ENCODE results near the gene FILIP1. TPM values are rescaled to one million over a fixed set of nuclear protein-coding genes. Genes with fewer than 3 reads are reported as not detected.

Gene FILIP1
- polyA plus RNA-seq, 2 of the 4 experiments (the other 2 are of a cell fraction), result 2.3 to 15.6 TPM

- DNase-seq (ENCODE audit: low read depth in 1 of 2, low spot score in 1 of 2) (no peak), ATAC-seq (no peak), FAIRE-seq (no peak)
- Histone ChIP-seq H3K4me1 (peaks cover 10% of the 10 kb centered on the region; the same call in 1 of the 3 replicates), H3K9me3 (no peaks in the 10 kb centered on the region), H3K4me3 (no peak overlapping the region), H3K27ac (no peak overlapping the region), H3K4me2 (no peak overlapping the region)
- WGBS (ENCODE audit: missing lambda C conversion rate), result 21% methylated on average over 2 of the region's 2 CpGs
- TF ChIP-seq ZC3H11A (IDR thresholded peaks at IDR 0.05) (no peak), ESRRA (IDR thresholded peaks at IDR 0.05; ENCODE audit: borderline replicate concordance, low read length) (no peak), FOSB (CRISPR knock-in tag; IDR thresholded peaks at IDR 0.05) (no peak), BCL3 (IDR thresholded peaks at IDR 0.05) (no peak), MYC (IDR thresholded peaks at IDR 0.05; ENCODE audit: borderline replicate concordance, low read length) (no peak), JUNB (IDR thresholded peaks at IDR 0.05) (no peak), ELK1 (IDR thresholded peaks at IDR 0.05; ENCODE audit: low read depth, low read length) (no peak), CEBPB (IDR thresholded peaks at IDR 0.05) (no peak), BHLHE40 (IDR thresholded peaks at IDR 0.05; ENCODE audit: low read depth, low read length) (no peak), EP300 (IDR thresholded peaks at IDR 0.05) (no peak), CHD2 (IDR thresholded peaks at IDR 0.05; ENCODE audit: low read length, partially characterized antibody) (no peak), USF2 (IDR thresholded peaks at IDR 0.05) (no peak), NFE2L2 (conservative IDR thresholded peaks at IDR 0.05; ENCODE audit: low read length) (no peak), JUN (IDR thresholded peaks at IDR 0.05) (no peak), CHD4 (IDR thresholded peaks at IDR 0.05; ENCODE audit: borderline replicate concordance) (no peak), KDM1A (IDR thresholded peaks at IDR 0.05; ENCODE audit: low read depth) (no peak), HEYL (CRISPR knock-in tag; IDR thresholded peaks at IDR 0.05) (no peak)
- TF ChIP-seq, protein P1, sequence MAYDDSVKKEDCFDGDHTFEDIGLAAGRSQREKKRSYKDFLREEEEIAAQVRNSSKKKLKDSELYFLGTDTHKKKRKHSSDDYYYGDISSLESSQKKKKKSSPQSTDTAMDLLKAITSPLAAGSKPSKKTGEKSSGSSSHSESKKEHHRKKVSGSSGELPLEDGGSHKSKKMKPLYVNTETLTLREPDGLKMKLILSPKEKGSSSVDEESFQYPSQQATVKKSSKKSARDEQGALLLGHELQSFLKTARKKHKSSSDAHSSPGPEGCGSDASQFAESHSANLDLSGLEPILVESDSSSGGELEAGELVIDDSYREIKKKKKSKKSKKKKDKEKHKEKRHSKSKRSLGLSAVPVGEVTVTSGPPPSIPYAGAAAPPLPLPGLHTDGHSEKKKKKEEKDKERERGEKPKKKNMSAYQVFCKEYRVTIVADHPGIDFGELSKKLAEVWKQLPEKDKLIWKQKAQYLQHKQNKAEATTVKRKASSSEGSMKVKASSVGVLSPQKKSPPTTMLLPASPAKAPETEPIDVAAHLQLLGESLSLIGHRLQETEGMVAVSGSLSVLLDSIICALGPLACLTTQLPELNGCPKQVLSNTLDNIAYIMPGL (CRISPR knock-in tag; IDR thresholded peaks at IDR 0.05; ENCODE audit: borderline replicate concordance), result no peak
- TF ChIP-seq, protein P2, sequence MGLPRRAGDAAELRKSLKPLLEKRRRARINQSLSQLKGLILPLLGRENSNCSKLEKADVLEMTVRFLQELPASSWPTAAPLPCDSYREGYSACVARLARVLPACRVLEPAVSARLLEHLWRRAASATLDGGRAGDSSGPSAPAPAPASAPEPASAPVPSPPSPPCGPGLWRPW (IDR thresholded peaks at IDR 0.05), result no peak
- POLR2A ChIA-PET, result no interaction called here
- CTCF ChIA-PET, result no interaction called here
These were observed 247.2 kb downstream of the FILIP1 start for GRCh38 chr6:75246386-75246785.

DNA sequence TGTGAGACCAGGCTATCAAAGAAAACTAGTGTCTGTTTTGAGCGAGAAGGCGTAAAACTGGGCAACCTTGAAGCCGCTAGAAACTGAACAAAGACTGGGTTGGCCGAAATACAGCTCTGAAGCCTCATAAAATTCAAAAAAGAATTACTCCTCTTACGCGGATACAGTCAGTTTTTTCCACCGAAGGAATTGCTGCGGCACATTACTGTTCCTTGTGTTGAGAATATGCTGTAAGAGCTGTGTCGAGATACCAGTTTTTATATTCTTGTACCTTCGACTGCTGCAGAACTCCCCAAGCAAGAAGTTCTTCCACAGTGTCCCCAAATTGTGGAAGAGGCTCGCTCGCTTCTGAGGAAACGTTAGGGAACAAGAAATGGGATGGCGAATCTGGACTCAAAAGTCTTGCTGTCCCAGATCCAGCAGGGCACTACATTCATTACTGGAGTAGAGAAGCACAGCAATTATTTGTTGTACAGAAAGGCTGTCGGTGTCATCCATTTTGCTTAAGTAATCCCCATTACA, 249.5 kb downstream of the FILIP1 start:
- CTCF ChIA-PET, result interaction anchor here (0.9 kb wide), 1 partner anchor 35 kb away, joined by 3 read pairs; no protein-coding TSS in a partner anchor
- Histone ChIP-seq H3K4me2 (peak overlapping the region; percentile 97), H3K4me3 (peak overlapping the region; percentile 76), H3K9me3 (no peaks in the 10 kb centered on the region), H3K4me1 (peaks cover 10% of the 10 kb centered on the region; the same call in 1 of the 3 replicates), H3K27ac (peak overlapping the region; percentile 85 to 96)
- no peak for FAIRE-seq
- peak; percentile 38 to 48 for ATAC-seq
- POLR2A ChIA-PET, result interaction anchor here (0.6 to 1.9 kb wide), 6 partner anchors 24 to 1590 kb away, joined by 3 to 7 read pairs (median 4); partner anchors contain the start of genes SENP6, SLC17A5 and TMEM30A
- 4% methylated on average over 15 of the region's 15 CpGs for WGBS (ENCODE audit: missing lambda C conversion rate)
- DNase-seq (ENCODE audit: low read depth in 1 of 2, low spot score in 1 of 2), result no peak
- TF ChIP-seq RAD21 (conservative IDR thresholded peaks at IDR 0.05 in 1 of 2, IDR thresholded peaks at IDR 0.05 in 1 of 2) (no peak), HEYL (CRISPR knock-in tag; IDR thresholded peaks at IDR 0.05) (no peak), PHF8 (IDR thresholded peaks at IDR 0.05; ENCODE audit: borderline replicate concordance, low read depth) (0 out of 2 replicates have a peak, but pooled peaks have one; percentile 3), JUN (IDR thresholded peaks at IDR 0.05) (peak in 1 of 2 experiments; percentile 33; a peak in 2 of 5 replicates), HOXB13 (CRISPR knock-in tag; IDR thresholded peaks at IDR 0.05; ENCODE audit: low read depth) (no peak), ZC3H11A (IDR thresholded peaks at IDR 0.05) (no peak), HOXB5 (CRISPR knock-in tag; IDR thresholded peaks at IDR 0.05) (no peak), MYC (IDR thresholded peaks at IDR 0.05; ENCODE audit: borderline replicate concordance, low read length) (no peak), ZFP36 (IDR thresholded peaks at IDR 0.05; ENCODE audit: borderline replicate concordance, partially characterized antibody) (no peak)
- TF ChIP-seq, protein P3, sequence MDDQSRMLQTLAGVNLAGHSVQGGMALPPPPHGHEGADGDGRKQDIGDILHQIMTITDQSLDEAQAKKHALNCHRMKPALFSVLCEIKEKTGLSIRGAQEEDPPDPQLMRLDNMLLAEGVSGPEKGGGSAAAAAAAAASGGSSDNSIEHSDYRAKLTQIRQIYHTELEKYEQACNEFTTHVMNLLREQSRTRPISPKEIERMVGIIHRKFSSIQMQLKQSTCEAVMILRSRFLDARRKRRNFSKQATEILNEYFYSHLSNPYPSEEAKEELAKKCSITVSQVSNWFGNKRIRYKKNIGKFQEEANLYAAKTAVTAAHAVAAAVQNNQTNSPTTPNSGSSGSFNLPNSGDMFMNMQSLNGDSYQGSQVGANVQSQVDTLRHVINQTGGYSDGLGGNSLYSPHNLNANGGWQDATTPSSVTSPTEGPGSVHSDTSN (IDR thresholded peaks at IDR 0.05), result no peak
- TF ChIP-seq, protein P4, sequence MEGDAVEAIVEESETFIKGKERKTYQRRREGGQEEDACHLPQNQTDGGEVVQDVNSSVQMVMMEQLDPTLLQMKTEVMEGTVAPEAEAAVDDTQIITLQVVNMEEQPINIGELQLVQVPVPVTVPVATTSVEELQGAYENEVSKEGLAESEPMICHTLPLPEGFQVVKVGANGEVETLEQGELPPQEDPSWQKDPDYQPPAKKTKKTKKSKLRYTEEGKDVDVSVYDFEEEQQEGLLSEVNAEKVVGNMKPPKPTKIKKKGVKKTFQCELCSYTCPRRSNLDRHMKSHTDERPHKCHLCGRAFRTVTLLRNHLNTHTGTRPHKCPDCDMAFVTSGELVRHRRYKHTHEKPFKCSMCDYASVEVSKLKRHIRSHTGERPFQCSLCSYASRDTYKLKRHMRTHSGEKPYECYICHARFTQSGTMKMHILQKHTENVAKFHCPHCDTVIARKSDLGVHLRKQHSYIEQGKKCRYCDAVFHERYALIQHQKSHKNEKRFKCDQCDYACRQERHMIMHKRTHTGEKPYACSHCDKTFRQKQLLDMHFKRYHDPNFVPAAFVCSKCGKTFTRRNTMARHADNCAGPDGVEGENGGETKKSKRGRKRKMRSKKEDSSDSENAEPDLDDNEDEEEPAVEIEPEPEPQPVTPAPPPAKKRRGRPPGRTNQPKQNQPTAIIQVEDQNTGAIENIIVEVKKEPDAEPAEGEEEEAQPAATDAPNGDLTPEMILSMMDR (IDR thresholded peaks at IDR 0.05), result no peak

Measured in A549 (cell line).